IMR-90 (cell line): ENCODE measurements around the gene TTLL4. TPM values are rescaled to one million over a fixed set of nuclear protein-coding genes. Genes with fewer than 3 reads are reported as not detected.

Experiments used
- ATAC-seq: fragments of 200-7000 bp; cut with Tn5 transposase; 2 replicates; pipeline ENCODE4 v1.9.1; 2020; ENCODE audit warnings: low read depth, mild to moderate bottlenecking, moderate library complexity
- BruUV-seq: library from RNA; stranded (reverse); fragments of 400-500 nt; replicated peaks from 2 replicates; lab custom pipeline; 2021; lab: Mats Ljungman, UMichigan
- CTCF ChIA-PET: fragments of 300-600 bp; formaldehyde crosslinking; extraction: SDS; loops from one replicate; lab custom pipeline; 2021; ENCODE audit warnings: antibody characterized with exemption; lab: Yijun Ruan, JAX
- POLR2A ChIA-PET: fragments of 300-600 bp; sonication (Branson Sonifier 250); formaldehyde crosslinking; loops from one replicate; lab custom pipeline; 2022; ENCODE audit warnings: antibody characterized with exemption; ENCODE audit not compliant: unreplicated experiment; lab: Charles Lee
- DNase-seq: peaks from one replicate; pipeline ENCODE4 v3.0.0; 2013
- H2AFZ ChIP-seq: replicated peaks from 2 replicates; pipeline ENCODE3; 2013; ENCODE audit warnings: low read length, mild to moderate bottlenecking; ENCODE audit not compliant: poor library complexity
- H2AK5ac ChIP-seq: 2 replicates; pipeline ENCODE4 v1.6.1; 2013; ENCODE audit warnings: low read depth, low read length, inconsistent platforms
- H2AK9ac ChIP-seq: replicated peaks from 2 replicates; pipeline ENCODE3; 2013; ENCODE audit warnings: mild to moderate bottlenecking, low read depth, low read length, moderate library complexity; ENCODE audit not compliant: poor library complexity
- H2BK120ac ChIP-seq: 2 replicates; pipeline ENCODE4 v1.6.1; 2013; ENCODE audit warnings: low read depth, low read length, inconsistent platforms
- H2BK15ac ChIP-seq: 3 replicates; pipeline ENCODE4 v1.6.1; 2013; ENCODE audit warnings: low read depth, low read length, inconsistent platforms
- H2BK20ac ChIP-seq: 2 replicates; pipeline ENCODE4 v1.6.1; 2013; ENCODE audit warnings: low read depth, mild to moderate bottlenecking, inconsistent platforms, low read length, moderate library complexity
- H2BK5ac ChIP-seq: 2 replicates; pipeline ENCODE4 v1.6.1; 2013; ENCODE audit warnings: mild to moderate bottlenecking, low read depth, low read length, inconsistent platforms; ENCODE audit not compliant: poor library complexity, severe bottlenecking
- H3K14ac ChIP-seq: replicated peaks from 2 replicates; pipeline ENCODE4 v1.6.1; 2013; ENCODE audit warnings: low read depth, low read length, inconsistent platforms
- H3K18ac ChIP-seq: 2 replicates; pipeline ENCODE4 v1.6.1; 2013; ENCODE audit warnings: low read depth, low read length, control low read depth
- H3K23ac ChIP-seq: 2 replicates; pipeline ENCODE4 v1.6.1; 2013; ENCODE audit warnings: low read depth, low read length, inconsistent platforms
- H3K27ac ChIP-seq: 2 replicates; pipeline ENCODE4 v1.5.1; 2013; ENCODE audit warnings: mild to moderate bottlenecking, control low read depth, low read length; ENCODE audit not compliant: insufficient read depth
- H3K27me3 ChIP-seq: 2 replicates; pipeline ENCODE4 v1.6.1; 2013; ENCODE audit warnings: low read length; ENCODE audit not compliant: control insufficient read depth, insufficient read depth
- H3K36me3 ChIP-seq: 2 replicates; pipeline ENCODE4 v1.6.1; 2013; ENCODE audit warnings: low read length, mixed read lengths; ENCODE audit not compliant: control insufficient read depth, insufficient read depth
- H3K4ac ChIP-seq: 2 replicates; pipeline ENCODE4 v1.6.1; 2013; ENCODE audit warnings: low read depth, low read length, inconsistent platforms
- H3K4me1 ChIP-seq: 2 replicates; pipeline ENCODE4 v1.6.1; 2013; ENCODE audit warnings: low read length, mixed read lengths; ENCODE audit not compliant: control insufficient read depth, insufficient read depth
- H3K4me2 ChIP-seq: 2 replicates; pipeline ENCODE4 v1.6.1; 2013; ENCODE audit warnings: low read depth, mild to moderate bottlenecking, control low read depth, low read length, moderate library complexity
- H3K4me3 ChIP-seq: 2 replicates; pipeline ENCODE4 v1.5.1; 2013; ENCODE audit warnings: low read depth, mild to moderate bottlenecking, control low read depth, low read length, moderate library complexity; ENCODE audit not compliant: insufficient read depth
- H3K56ac ChIP-seq: 2 replicates; pipeline ENCODE4 v1.6.1; 2013; ENCODE audit warnings: low read length, inconsistent platforms; ENCODE audit not compliant: insufficient read depth; ENCODE audit errors: extremely low read depth
- H3K79me1 ChIP-seq, 2 experiments: 2 replicates each; pipeline ENCODE4 v1.6.1; 2013; ENCODE audit warnings: low read length in 2 of 2, inconsistent platforms in 1 of 2, low read depth in 1 of 2
- H3K9ac ChIP-seq: 2 replicates; pipeline ENCODE4 v1.6.1; 2013; ENCODE audit warnings: low read depth, low read length, control low read depth
- H3K9me1 ChIP-seq: 2 replicates; pipeline ENCODE4 v1.6.1; 2013; ENCODE audit warnings: low read length, inconsistent platforms; ENCODE audit not compliant: insufficient read depth
- H3K9me3 ChIP-seq: 2 replicates; pipeline ENCODE4 v1.6.1; 2013; ENCODE audit warnings: low read length; ENCODE audit not compliant: control insufficient read depth, insufficient read depth
- H4K20me1 ChIP-seq: 2 replicates; pipeline ENCODE4 v1.6.1; 2013; ENCODE audit warnings: low read length, inconsistent platforms; ENCODE audit not compliant: insufficient read depth
- H4K5ac ChIP-seq: 2 replicates; pipeline ENCODE4 v1.6.1; 2013; ENCODE audit warnings: mild to moderate bottlenecking, low read depth, low read length, control low read depth
- H4K8ac ChIP-seq, 2 experiments: 2 replicates each; pipeline ENCODE4 v1.6.1; 2013; ENCODE audit warnings: low read depth in 2 of 2, low read length in 2 of 2, control low read depth in 1 of 2, inconsistent platforms in 1 of 2
- H4K91ac ChIP-seq: 2 replicates; pipeline ENCODE4 v1.6.1; 2013; ENCODE audit warnings: low read depth, low read length, inconsistent platforms; ENCODE audit not compliant: insufficient read depth
- CEBPB ChIP-seq: IDR thresholded peaks from 2 replicates; pipeline ENCODE4 v1.6.1; 2012; ENCODE audit warnings: low read depth, low read length, improper control_type of control experiment
- WGBS, 2 experiments: methylation state at CpG; one replicate each; pipeline versions ENCODE4 v1.1.5 to v1.1.7; 2013; ENCODE audit warnings: missing lambda C conversion rate in 2 of 2; ENCODE audit not compliant: insufficient read length in 1 of 2; ENCODE audit errors: extremely low coverage in 2 of 2; 5-methylcytosine and 5-hydroxymethylcytosine counted together
- dilution Hi-C: fragments of 300-500 bp; cut with HindIII; formaldehyde crosslinking; loops from one replicate; pipeline ENCODE4 v1.14.3; 2018; ENCODE audit warnings: low sequenced_read_pairs; ENCODE audit not compliant: unreplicated experiment
- in situ Hi-C: fragments of 300-500 bp; cut with MboI; formaldehyde crosslinking; loops from 3 replicates; pipeline ENCODE4 v1.14.3; 2019; ENCODE audit warnings: low sequenced_read_pairs, inconsistent platforms, mixed read lengths
- intact Hi-C: fragments of 100-400 bp; cut with micrococcal nuclease; formaldehyde crosslinking; loops from 2 replicates; pipeline ENCODE4 v1.10.0; 2022
- polyA plus RNA-seq, 3 experiments: library from polyadenylated mRNA; depleted of rRNA; stranded (reverse); fragments of >200 nt; gene quantifications; 2 replicates each; pipeline ENCODE4 v1.2.3, GENCODE V29; 2012; ENCODE audit warnings: low replicate concordance in 1 of 3
- total RNA-seq: library from RNA; depleted of rRNA; stranded (reverse); fragments of >200 nt; gene quantifications from 2 replicates; pipeline ENCODE4 v1.2.3, GENCODE V29; 2012
- TF ChIP-seq, protein P1 (sequence below): conservative IDR thresholded peaks from 2 replicates; pipeline ENCODE4 v1.5.1; 2012; ENCODE audit warnings: mild to moderate bottlenecking, low read depth, low read length, improper control_type of control experiment

Gene TTLL4
- total and polyA plus RNA-seq, 2 of the 4 experiments (the other 2 are of a cell fraction), result 9.0 to 22.9 TPM

DNA sequence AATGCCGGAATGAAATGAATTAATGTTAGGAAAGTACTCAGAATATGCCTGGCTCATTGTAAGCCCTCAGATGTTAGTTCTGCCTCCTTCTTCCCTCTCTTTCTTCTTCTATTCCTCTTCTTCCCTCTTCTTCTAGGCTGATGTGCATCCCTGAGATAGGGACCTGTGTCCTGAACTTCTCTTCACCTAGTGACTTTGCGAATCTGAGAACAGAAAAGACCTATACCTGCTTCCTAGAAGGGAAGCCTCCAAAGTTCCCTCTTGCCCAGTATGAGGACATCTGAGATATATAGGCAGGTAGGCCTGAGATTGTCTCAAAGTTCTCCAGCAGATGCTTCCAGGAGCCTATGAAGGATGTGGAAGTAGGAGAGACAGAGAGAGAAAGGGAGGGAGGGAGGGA, 63.2 kb downstream of the TTLL4 start:
- DNase-seq (no peak), ATAC-seq (no peak)
- Histone ChIP-seq H4K8ac (no peak overlapping the region), H3K23ac (no peak overlapping the region), H4K5ac (no peak overlapping the region), H3K4me2 (no peak overlapping the region), H2AK9ac (no peak overlapping the region), H3K9ac (no peak overlapping the region), H2AK5ac (no peak overlapping the region), H2BK15ac (no peak overlapping the region), H3K79me1 (no peaks in the 10 kb centered on the region), H3K36me3 (peaks cover 4% of the 10 kb centered on the region; the same call in 1 of the 2 replicates), H2BK120ac (no peak overlapping the region), H3K27ac (no peak overlapping the region), H2BK5ac (no peak overlapping the region), H3K27me3 (no peaks in the 10 kb centered on the region), H3K9me1 (no peaks in the 10 kb centered on the region), H3K4ac (no peak overlapping the region), H4K91ac (no peak overlapping the region), H3K18ac (no peak overlapping the region), H3K14ac (no peak overlapping the region), H4K20me1 (no peaks in the 10 kb centered on the region), H3K56ac (no peak overlapping the region), H2AFZ (no peak overlapping the region), H3K4me1 (no peaks in the 10 kb centered on the region), H3K4me3 (no peak overlapping the region), H2BK20ac (no peak overlapping the region), H3K9me3 (peaks cover 6% of the 10 kb centered on the region)
- CTCF ChIA-PET, result no interaction called here
- POLR2A ChIA-PET, result no interaction called here
- dilution Hi-C loops, result no loop called here
- in situ Hi-C loops, result no loop called here
- no CpG with 5 or more reads among the region's 2 CpGs for WGBS, 2 experiments
- TF ChIP-seq, protein P1, sequence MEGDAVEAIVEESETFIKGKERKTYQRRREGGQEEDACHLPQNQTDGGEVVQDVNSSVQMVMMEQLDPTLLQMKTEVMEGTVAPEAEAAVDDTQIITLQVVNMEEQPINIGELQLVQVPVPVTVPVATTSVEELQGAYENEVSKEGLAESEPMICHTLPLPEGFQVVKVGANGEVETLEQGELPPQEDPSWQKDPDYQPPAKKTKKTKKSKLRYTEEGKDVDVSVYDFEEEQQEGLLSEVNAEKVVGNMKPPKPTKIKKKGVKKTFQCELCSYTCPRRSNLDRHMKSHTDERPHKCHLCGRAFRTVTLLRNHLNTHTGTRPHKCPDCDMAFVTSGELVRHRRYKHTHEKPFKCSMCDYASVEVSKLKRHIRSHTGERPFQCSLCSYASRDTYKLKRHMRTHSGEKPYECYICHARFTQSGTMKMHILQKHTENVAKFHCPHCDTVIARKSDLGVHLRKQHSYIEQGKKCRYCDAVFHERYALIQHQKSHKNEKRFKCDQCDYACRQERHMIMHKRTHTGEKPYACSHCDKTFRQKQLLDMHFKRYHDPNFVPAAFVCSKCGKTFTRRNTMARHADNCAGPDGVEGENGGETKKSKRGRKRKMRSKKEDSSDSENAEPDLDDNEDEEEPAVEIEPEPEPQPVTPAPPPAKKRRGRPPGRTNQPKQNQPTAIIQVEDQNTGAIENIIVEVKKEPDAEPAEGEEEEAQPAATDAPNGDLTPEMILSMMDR, result no peak
- no peak for TF ChIP-seq CEBPB
- no TSS peak for BruUV-seq
- intact Hi-C loops, result no loop called here
